Panc1 (cell line): ENCODE data around the gene VPS36.

Experiments used
- CTCF ChIP-seq: fragments of 450-650 bp; IDR thresholded peaks from 2 replicates; pipeline ENCODE4 v1.5.1; 2017; ENCODE audit warnings: mild to moderate bottlenecking
- TCF7L2 ChIP-seq: IDR thresholded peaks from 2 replicates; pipeline ENCODE4 v1.6.1; 2011; ENCODE audit warnings: mild to moderate bottlenecking, low read depth, low read length, inconsistent platforms

- TF ChIP-seq CTCF (no peak), TCF7L2 (no peak)
Observed at GRCh38 chr13:52374873-52375411, 75.5 kb downstream of the VPS36 start.
